HG03025 (cell line): ENCODE measurements around the gene IL18BP.

Experiments
- ATAC-seq: cut with Tn5 transposase; IDR thresholded peaks from one replicate; pipeline ENCODE4 v1.9.1; 2021; ENCODE audit warnings: mild to moderate bottlenecking, moderate library complexity; ENCODE audit not compliant: unreplicated experiment, low FRiP score

The IL18BP gene

GRCh38 chr11:72010529-72011233, 12.0 kb downstream of the IL18BP start:
- no peak for ATAC-seq

DNA sequence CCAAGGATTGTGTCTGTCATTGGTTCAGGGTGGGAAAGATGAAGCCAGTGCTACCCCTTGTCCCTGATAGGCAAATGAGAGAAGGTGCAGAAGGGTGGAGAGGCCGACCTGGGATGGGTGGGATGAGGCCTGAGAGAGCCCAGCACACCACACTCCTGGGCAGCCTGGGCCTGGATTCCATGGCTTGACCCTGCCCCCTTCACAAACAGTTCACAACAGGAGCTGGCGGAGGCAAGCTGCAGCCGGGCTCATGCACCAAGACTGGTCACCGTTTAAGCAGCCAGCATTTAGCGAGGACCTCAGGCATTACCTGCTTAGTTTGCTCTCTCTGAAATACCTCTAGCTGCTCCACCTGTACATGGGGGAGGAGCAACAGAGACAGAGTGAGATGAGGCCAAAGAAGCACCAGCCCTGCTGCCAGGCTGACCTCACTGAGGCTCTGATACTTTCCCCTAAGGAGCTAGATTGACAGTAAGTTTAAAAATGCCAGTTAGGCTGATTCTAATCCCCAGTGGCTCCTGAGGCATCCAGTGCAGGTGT, 13.5 kb downstream of the IL18BP start:
- ATAC-seq: no peak

DNA sequence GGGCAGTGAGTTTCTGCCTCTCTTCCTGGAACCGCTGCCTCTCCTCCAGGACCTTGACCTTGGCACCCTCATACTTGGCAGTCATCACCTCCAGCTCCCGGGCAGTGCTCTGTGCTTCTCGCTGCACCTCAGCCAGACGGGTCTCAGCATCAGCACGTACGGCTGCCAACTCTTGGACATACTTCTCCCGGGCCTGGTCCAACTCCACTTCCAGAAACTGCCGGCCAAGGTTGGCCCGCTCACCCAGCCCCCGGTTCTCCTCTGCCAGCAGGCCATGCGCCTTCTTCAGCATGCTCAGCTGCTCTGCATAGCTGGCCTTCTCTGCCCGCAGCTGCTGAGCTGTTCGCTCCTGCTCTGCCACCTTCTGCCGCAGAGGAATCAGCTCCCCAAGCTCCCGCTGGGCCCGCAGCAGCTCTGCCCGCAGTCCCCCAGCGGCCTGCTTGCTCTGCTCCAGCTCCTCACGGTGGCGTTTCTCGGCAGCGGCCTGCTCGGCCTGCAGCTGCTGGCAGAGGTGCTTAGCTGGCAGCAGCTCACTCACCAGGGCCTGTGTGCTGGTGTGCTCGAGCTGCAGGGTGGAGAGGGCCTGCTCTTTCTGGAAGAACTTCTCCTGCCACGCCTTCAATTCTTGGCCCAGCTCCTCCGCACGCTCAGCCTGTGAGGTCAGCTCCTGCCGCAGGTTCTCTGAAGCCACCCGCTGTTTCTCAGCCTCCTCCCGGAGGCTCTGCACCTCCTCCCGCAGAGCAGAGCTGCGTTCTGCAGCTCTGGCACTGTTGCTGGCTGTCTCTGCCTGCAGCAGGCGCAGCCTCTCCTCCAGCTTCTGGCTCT, 14.4 kb downstream of the IL18BP start:
- ATAC-seq: no peak

DNA sequence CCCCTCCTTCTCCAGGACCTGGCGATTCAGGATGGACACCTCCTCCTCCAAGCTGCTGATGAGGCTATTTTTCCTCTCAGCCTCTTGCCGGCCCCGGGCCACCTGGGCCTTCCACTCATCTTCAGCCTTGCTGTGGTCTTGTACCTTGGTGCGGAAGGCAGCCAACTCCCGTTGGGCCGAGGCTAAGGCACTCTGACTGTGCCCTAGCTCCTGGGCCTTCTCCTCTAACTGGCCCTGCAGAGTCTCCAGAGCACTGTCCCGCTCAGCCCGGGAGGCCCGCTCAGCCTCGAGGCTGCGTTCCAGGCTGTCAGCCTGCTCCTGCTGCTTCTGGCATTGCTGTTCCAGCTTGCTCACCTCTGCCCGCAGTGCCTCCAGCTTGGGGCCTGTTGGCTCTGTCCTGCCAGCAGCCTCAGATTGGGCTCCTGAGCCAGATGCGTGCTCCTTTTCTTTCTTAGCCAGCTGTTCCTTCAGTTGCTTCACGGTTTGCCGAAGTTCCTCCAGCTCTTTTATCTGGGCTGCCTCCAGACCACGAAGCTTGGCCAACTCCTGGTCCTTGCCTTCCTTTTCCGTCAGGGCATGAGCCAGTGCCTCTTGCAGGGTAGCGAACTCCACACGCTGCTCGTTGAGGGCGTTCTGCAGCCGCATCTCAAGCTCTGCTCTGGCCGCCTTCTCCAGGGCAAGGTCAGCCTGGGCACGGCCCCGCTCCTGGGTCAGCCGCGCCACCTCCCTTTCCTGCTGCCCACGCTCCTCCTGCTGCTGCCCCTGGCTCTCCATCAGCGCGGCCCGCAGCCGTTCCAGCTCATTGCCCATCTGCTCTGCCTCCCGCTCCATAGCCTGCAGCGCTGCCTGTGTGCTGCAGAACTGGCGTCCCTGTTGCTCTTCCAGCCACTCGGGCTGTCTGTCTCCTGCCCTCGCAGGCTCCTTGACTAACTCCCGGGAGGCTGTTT, 15.3 kb downstream of the IL18BP start:
- ATAC-seq: no peak

DNA sequence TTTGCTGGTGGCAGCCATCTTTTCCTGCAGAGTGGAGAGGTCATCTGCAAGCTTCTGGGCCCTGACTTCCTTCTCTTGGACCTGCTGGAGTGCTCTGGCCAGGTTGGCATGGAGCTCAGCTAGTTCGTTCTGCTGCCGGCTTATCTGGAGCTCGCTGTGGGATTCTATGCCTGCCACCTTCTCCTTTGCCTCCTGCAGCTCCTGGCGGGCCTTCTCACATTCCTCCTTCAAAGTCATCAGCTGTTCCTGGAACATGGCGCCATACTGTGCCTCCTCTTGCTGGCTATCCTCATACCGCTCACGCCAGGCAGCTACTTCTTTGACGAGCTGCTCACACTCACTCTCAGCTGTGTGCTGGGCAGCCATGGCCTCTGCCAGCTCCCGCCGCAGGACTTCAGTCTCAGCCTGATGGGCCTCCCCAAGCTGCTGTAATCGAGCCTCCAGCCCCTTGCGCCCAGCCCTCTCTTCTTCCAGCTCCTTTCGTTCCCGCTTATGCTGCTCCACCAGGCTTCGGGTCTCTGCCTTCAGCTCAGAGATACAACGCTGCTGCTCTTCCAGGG, 16.1 kb downstream of the IL18BP start:
- no peak for ATAC-seq

GRCh38 chr11:72015511-72016061, 16.9 kb downstream of the IL18BP start:
- ATAC-seq: no peak

GRCh38 chr11:72018171-72018570, 19.5 kb downstream of the IL18BP start:
- ATAC-seq: no peak

DNA sequence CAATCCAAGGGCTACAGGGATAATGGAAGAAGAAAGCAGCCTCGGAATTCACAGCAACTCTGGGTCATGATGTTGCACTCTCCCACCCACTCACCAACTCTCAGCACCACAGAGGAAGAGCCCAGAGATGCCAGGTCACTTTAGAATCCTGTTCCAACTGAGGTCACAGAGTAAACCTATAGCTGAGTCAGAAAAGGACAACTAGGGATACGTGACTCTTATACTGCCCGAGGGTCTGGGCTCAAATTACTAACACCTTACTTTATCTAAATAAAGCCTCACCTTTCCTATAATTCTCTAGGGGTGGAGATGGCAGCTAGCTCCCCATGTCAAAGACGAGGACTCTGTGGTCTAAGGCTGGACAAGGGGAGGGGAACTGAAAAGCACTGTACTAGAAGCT, 24.6 kb downstream of the IL18BP start:
- no peak for ATAC-seq

GRCh38 chr11:72024069-72024754, 25.5 kb downstream of the IL18BP start:
- ATAC-seq: no peak

DNA sequence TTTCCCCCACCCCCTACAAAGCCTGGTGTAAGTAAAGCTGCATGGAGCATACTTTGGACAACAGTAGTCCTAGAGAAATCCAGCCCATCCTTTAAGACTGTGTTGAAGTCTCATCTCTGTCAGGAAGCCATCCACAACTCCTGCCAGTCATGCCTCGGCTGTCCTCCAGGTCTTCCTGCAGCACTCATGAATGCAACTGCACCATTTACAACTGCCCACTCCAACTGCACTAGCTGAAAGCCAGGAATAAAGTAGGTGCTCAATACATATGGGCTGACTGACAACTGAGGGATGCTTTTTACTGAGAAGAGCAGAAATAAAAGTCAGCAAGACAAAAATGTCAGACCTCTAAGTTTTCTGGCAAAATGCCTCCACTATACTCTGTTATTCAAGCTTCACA, 27.4 kb downstream of the IL18BP start:
- no peak for ATAC-seq

DNA sequence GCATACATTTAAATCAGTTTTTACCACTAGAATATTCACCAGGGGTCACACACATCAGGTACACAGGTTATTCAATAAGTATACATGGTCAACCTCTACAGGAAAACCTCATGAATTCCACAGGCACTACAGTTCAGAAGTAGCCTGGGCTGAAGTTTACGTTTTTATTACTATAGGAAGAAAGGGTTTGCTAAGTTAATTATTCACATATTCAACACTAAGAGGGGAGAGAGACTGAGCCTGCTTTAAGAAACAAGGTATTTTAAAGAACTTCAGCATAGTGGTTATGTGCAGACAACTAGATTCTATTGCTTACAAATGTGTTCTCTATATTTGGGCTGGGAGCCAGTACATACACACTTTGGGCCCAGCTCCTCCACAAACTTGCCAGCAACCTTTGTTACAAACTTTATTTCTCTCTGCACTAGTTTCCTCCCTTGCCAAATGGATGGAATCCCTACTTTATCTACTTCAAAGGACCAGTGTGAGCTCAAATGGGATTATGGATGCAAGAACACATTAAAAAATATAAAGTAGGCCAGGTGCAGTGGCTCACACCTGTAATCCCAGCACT, 31.9 kb downstream of the IL18BP start:
- no peak for ATAC-seq

DNA sequence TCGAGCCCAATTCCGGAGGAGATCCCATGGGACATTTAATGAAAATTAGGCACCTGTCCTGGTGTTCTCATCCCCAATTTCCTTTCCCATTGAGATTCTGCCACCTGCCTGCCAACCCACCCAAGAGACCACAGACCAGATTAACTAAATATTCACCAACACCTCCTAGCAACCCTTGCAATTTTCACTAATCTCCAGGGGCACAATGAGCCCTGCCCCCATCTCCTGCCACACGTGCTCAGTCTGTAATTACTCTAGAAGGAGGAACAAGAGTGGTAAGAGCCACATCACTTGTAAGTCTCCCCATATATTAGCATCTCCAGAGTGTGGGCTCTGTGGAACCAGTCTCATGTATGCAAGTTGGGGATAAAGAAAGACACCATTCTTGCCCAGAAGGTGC, 38.0 kb downstream of the IL18BP start:
- ATAC-seq: no peak

DNA sequence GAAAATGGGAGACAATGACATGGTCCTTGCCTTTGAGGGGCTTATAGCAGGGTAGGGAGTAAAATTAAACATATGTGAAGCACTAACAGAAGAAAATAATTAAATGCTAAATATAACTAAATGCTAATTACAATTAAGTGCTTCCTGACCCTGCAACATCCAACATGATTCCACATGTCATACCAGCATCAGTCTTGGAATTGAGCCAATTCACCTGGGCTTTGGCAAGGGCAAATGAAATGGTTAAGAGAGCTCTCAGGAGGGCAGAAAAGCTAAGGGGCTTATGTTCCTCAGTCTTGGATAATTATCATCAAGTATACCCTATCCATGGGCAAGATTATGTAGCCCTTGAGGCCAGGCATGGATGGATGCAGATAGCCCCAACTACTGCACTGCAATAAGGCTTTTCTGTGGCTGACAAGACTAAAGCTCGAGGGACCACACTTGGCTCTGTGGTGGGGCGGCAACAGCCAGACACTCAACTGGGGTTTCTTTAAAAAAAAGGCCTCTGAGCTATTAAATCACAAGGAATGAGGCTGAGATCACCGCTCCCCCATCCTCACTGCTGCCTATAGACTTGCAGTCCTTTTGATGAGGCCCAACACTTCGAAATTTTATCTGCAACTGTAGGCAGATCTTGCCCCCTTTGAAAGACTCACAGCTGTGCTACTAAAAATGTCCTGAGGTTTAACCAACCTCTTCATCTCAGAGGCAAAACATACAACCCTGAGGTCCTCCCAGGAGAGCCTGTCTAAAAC, 39.0 kb downstream of the IL18BP start:
- no peak for ATAC-seq

- ATAC-seq: no peak
Observed at GRCh38 chr11:72038491-72038890, 39.8 kb downstream of the IL18BP start.

- no peak for ATAC-seq
Observed at GRCh38 chr11:72039031-72039855, 40.5 kb downstream of the IL18BP start.

DNA sequence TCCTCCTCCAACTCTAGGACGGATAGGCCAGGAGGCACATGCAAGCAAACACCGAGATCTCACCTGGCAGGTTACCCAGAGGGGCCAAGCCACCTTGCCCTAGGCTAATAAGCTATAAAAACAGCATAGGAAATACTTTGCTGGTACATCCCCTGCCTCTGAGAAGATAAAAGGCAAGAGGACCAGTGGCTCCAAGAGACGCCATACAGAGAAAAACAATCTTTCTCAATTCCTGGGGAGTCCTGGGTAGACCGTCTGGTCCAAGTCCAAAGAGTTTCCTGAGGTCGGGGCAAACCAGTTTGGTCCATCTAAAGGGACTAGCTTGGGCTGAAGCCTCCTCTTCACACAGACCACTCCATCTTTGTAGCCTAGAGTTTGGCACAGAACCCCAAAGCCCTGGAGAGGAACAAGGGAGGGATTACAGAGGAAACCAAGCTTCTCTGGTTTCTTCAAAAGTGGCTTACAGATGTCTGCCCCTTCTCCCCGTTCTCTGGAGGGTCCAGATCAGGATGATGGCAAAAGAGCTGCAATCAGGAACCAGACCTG, 41.2 kb downstream of the IL18BP start:
- ATAC-seq: no peak
